Neural progenitor cell (in vitro differentiated cells): ENCODE data around the gene CGN.

Experiments
- CTCF ChIP-seq: fragments of 200-600 bp; sonication (generic); IDR thresholded peaks from 2 replicates; pipeline ENCODE4 v1.5.1; 2017; ENCODE audit warnings: antibody characterized with exemption, mild to moderate bottlenecking
- EZH2phosphoT487 ChIP-seq: fragments of 200-600 bp; sonication (generic); IDR thresholded peaks from 2 replicates; pipeline ENCODE4 v1.6.1; 2017; ENCODE audit warnings: antibody characterized with exemption

- no peak for TF ChIP-seq CTCF
- no peak for TF ChIP-seq EZH2phosphoT487
These were observed 29.1 kb downstream of the CGN start, which contains the start of gene TUFT1 for GRCh38 chr1:151540021-151540981.
